Inferior parietal cortex (tissue), 1 donor: ENCODE results near the gene MAPK13.
"Not testable (repeated sequence)": the region's sequence is repeated elsewhere in the genome, so short reads cannot be mapped to it uniquely, and the experiment has no call there.

Source experiments
- DNase-seq: peaks from one replicate; pipeline ENCODE4 v3.0.0-alpha.2; 2016; ENCODE audit errors: extremely low spot score

Gene MAPK13

DNA sequence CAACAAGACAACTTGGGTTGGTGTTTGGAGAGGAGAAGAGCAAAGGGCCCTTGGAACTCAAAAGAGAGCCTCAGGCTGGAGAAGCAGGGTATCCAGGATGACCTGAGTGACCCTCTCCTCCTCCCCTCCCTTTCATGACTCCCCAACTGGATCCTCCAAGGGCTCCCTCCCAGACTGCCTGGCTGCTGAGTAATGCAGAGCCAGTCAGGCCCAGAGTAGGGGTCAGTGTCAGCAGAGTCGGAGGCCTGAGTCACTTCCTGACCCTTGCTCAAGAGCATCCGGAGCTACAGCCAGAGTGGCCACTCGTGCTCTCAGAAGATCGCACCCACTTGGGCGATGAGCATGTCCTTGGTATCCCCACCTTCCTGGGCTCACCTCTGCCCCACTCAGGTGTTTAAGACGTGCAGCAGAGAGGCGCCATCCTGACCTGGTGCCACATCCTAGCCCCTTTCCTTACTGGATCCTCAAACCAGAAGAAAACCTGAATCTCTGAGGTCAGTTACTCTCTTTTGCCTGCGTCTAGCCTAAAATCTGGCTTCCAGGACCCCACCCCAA is 2.8 kb upstream of the MAPK13 start:
- DNase-seq: no peak

GRCh38 chr6:36128073-36128472 is 2.2 kb upstream of the MAPK13 start:
- no peak for DNase-seq

GRCh38 chr6:36128793-36129192 is 1.5 kb upstream of the MAPK13 start:
- DNase-seq: no peak

DNA sequence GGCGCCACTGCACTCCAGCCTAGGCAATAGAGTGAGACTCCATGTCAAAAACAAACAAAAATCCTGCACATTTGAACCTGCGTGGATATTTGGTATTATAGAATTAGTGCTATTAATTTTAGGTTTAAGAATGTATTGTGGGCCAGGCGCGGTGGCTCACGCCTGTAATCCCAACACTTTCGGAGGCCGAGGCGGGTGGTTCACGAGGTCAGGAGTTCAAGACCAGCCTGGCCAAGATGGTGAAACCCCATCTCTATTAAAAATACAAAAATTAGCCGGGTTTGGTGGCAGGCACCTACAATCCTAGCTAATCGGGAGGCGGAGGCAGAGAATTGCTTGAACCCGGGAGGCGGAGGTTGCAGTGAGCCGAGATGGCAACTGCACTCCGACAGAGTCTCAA is 979 bp upstream of the MAPK13 start:
- DNase-seq: not testable (repeated sequence)

GRCh38 chr6:36130667-36131510 is 576 bp downstream of the MAPK13 start:
- DNase-seq: no peak

GRCh38 chr6:36131511-36132245 is 1.4 kb downstream of the MAPK13 start:
- no peak for DNase-seq

GRCh38 chr6:36132246-36132895 is 2.1 kb downstream of the MAPK13 start:
- no peak for DNase-seq

DNA sequence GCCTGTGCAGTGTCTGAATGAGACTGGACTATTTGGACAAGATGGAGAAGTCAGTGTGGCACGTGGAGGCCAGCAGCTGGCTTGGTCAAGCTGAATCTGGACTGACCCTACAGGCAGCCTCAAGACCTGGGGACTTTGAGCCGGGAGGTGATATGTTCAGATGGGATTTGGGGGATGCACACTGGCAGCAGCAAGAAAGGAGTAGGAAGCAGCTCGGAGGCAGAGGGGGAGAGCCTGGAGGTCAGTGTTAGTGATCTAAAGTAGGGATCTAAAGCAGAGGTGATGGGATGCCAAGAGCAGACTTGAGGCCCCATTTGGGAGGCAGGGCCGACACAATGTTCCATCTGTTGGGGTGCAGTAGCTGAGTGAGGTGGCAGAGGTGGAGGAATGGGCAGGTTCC is 2.8 kb downstream of the MAPK13 start:
- no peak for DNase-seq

DNA sequence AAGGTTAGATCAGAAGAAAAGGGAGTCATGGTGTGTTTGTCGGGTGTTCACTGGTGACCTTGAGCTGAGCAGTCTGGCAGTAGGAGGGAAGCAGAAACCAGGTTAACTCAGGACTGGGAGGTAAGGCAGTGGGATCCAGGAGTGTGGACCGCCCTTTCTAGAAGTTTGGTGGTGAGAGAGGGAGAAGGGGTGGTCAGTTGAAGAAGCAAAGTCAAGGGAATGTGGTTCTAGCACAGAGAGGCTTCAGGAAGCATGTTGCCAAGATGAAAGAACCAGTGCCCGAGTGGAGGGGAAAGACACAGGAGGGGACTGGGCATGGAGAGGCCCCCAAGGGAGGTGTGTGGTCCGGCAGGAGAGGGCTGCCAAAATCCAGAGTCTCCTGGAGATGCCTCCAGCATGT is 3.6 kb downstream of the MAPK13 start:
- no peak for DNase-seq

- DNase-seq: no peak
Observed at GRCh38 chr6:36135053-36135731, 4.9 kb downstream of the MAPK13 start.

GRCh38 chr6:36136034-36136433 is 5.7 kb downstream of the MAPK13 start:
- no peak for DNase-seq

DNA sequence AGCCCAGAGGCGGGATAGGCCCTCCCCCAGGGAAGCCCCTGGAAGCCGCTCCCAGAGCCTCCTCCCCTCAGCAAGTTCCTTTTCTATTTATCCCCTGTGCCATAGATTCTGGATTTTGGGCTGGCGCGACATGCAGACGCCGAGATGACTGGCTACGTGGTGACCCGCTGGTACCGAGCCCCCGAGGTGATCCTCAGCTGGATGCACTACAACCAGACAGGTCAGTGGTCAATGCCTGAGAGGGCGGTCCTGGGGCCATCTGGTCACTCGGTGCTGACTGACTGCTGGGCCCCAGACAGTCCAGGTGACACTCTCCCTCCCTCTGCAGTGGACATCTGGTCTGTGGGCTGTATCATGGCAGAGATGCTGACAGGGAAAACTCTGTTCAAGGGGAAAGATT is 6.2 kb downstream of the MAPK13 start:
- DNase-seq: no peak

- DNase-seq: no peak
Observed at GRCh38 chr6:36138667-36139066, 8.4 kb downstream of the MAPK13 start.

DNA sequence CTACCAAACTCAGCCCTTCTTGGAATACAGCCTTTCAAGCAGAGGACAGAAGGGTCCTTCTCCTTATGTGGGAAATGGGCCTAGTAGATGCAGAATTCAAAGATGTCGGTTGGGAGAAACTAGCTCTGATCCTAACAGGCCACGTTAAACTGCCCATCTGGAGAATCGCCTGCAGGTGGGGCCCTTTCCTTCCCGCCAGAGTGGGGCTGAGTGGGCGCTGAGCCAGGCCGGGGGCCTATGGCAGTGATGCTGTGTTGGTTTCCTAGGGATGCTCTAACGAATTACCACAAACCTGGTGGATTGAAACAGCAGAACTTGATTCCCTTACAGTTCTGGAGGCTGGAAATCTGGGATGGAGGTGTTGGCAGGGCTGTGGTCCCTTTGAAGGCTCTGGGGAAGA is 9.1 kb downstream of the MAPK13 start:
- DNase-seq: no peak

- no peak for DNase-seq
Observed at GRCh38 chr6:36139991-36140710, 9.8 kb downstream of the MAPK13 start.

DNA sequence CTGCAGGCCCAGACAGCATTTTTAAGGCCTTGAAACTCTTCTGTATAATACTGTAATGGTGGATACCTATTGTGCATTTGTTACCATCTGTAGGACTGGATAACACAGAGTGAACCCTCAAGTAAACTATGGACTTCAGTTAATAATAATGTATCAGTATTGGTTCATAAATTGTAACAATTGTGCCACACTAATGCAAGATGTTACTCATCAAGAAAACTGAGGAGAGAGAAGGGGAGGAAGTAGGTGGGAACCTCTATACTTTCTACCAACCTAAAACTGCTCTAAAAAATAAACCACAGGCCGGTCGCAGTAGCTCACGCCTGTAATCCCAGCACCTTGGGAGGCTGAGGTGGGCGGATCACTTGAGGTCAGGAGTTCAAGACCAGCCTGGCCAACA is 10.8 kb downstream of the MAPK13 start:
- DNase-seq: no peak

DNA sequence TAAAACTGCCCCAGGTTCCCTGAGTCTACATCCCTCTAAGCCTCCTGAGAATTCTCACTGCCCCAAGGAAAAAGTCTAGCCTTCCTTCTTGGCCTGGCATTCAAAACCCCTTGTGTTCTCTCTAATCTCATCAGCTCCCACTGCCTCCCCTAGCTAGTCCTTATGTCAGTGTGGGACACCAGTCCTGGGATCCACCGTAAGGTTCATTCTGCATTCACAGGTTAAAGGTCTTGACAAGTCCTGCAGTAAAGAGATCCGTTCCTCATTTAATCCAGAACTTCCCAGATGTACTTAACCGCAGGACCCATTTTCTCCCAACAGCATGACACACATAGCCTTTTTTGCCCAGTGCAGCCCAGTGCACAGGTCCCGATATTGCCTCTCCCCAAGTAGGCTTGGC is 11.6 kb downstream of the MAPK13 start:
- no peak for DNase-seq

DNA sequence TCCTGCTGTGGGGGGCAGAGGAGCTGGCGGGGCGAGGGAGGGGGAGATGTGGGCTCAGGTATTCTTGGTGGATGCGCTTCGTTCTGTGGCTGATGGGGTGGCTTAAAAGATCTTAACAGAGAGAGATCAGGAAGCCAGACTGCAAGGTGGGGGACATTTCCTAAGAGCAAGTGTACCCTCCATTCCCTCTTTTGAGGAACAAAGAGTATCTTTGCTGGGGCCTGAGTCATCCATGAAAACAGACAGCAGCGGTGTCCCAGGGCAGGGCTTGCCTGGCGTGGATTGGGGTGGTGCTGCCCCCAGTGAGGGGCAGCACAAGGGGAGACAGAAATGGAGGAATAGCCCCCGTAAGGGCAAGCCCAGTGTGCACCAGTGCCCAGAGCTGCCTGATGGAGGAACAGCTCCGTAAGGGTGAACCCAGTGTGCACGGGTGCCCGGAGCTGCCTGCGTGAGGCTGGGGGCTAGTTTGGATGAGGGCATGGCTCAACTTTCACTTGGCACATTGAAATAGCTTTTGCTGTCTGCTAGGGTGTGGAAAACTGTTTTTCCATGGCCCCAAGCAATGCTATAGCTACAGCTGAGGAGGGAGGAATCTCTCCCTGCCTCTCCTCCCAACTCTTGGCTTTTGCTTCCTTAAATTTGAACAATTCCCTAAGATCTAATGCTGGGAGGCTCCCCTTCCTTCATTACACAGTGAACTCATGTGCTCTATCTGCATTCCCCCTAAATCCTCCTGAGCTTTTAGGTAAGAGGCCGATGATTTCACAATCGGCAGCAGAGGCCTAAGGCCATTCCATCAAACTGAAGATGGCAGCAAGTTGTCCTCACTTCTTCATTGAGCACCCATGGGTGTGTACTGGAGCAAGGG is 12.9 kb downstream of the MAPK13 start:
- no peak for DNase-seq

DNA sequence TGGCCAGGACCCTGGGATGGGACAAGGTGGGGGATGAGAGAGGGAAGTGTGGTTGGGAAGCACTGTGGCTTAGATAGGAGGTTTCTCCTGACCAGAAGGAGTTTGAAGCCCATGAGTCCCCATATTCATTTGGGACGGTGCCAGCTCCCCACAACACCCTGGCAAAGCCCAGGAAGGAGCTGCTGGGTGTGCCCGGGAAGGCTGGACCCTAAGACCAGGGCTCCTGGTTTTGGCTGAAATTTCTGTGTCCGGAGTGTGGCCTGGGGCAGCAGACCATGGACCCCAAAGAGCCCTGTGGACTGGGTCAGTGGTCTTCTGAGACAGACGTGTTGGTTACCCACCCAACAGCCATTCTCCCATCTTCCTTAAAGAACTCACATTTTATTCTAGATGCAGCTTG is 15.2 kb downstream of the MAPK13 start:
- DNase-seq: no peak

DNA sequence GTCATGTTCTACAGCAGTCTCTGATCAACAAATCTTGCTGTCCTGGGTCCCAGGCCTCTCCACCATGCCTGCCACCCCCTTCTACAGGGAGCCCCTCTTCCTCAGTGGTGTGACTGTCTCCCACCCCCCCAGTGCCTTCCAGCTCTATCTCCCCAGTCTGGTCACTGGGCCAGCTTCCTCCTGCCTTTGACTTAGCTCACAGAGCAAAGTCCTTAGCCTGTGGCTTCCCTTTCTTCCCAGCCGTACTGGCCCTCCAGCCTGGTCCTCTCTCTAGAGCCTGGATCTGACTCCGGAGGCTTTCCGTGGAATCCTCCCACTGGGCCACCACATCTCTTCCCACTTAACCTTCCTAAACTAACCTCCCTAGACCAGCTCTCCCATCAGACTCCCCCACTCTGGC is 17.0 kb downstream of the MAPK13 start:
- DNase-seq: no peak
